Vagina (tissue), 2 donors: ENCODE data around the gene SFXN3. TPM values are rescaled to one million over a fixed set of nuclear protein-coding genes. Genes with fewer than 3 reads are reported as not detected.
A peak's percentile ranks its signal among the peaks of the same experiment; 100 is the strongest.
"Not testable (repeated sequence)": the region's sequence is repeated elsewhere in the genome, so short reads cannot be mapped to it uniquely, and the experiment has no call there.

ENCODE experiments used
- DNase-seq, 2 donors: peaks; one replicate each; pipeline ENCODE4 v3.0.0-alpha.2; 2017; ENCODE audit errors: extremely low spot score in 2 of 2
- H3K27ac ChIP-seq: fragments of 200-600 bp; sonication (generic); one replicate; pipeline ENCODE4 v1.5.1; 2019
- H3K27me3 ChIP-seq: fragments of 200-600 bp; sonication (generic); one replicate; pipeline ENCODE4 v1.5.1; 2019
- H3K36me3 ChIP-seq, 2 donors: fragments of 200-600 bp; sonication (generic); one replicate each; pipeline ENCODE4 v1.5.1; 2017 to 2019
- H3K4me1 ChIP-seq: fragments of 200-600 bp; sonication (generic); one replicate; pipeline ENCODE4 v1.5.1; 2019
- H3K4me3 ChIP-seq, 2 donors: fragments of 200-600 bp; sonication (generic); 1 replicate in 1 of 2; 2 replicates in 1 of 2; pipeline ENCODE4 v1.5.1; 2016 to 2019
- H3K9me3 ChIP-seq: fragments of 200-600 bp; sonication (generic); one replicate; pipeline ENCODE4 v1.5.1; 2019
- CTCF ChIP-seq, 3 experiments: fragments of 450-650 bp in 2 of 3; fragments of 200-600 bp in 1 of 3; sonication (generic) in 1 of 3; IDR thresholded peaks; one replicate each; pipeline ENCODE4 v1.5.1; 2017 to 2019; ENCODE audit warnings: antibody characterized with exemption in 3 of 3, mild to moderate bottlenecking in 2 of 3, moderate library complexity in 2 of 3
- POLR2A ChIP-seq, 2 donors: fragments of 450-650 bp; IDR thresholded peaks; one replicate each; pipeline ENCODE4 v1.6.1; 2017; ENCODE audit warnings: antibody characterized with exemption in 2 of 2, mild to moderate bottlenecking in 2 of 2, moderate library complexity in 2 of 2
- POLR2AphosphoS5 ChIP-seq, 2 donors: sonication (generic); formaldehyde crosslinking; IDR thresholded peaks; one replicate each; pipeline ENCODE4 v1.9.0; 2017; ENCODE audit warnings: antibody characterized with exemption in 2 of 2, mild to moderate bottlenecking in 2 of 2, low read depth in 1 of 2; ENCODE audit not compliant: insufficient read depth in 1 of 2
- intact Hi-C: fragments of 100-400 bp; cut with DNase I; formaldehyde crosslinking; loops from one replicate; pipeline ENCODE4 v1.15.1; 2023
- total RNA-seq: library from RNA; depleted of rRNA; stranded (reverse); fragments of >200 nt; gene quantifications from one replicate; pipeline ENCODE4 v1.2.3, GENCODE V29; 2016

Gene SFXN3
- total RNA-seq, 1 donor from 2014 or later: 95.0 TPM

GRCh38 chr10:101031796-101032636 lies 982 bp downstream of the SFXN3 start:
- intact Hi-C loops: no loop called here
- no peak for TF ChIP-seq CTCF (IDR thresholded peaks at IDR 0.05)
- peak in 1 of 2 donors; percentile 66 for TF ChIP-seq POLR2A (IDR thresholded peaks at IDR 0.05)
- TF ChIP-seq POLR2AphosphoS5 (IDR thresholded peaks at IDR 0.05; ENCODE audit: insufficient read depth in 1 of 2, low read depth in 1 of 2): peak; percentile 9 to 95
- Histone ChIP-seq H3K27me3 (no peaks in the 10 kb centered on the region), H3K27ac (peak overlapping the region; percentile 100), H3K9me3 (no peaks in the 10 kb centered on the region), H3K4me3 (peak overlapping the region; percentile 66 to 89), H3K4me1 (peaks cover 45% of the 10 kb centered on the region), H3K36me3 (peaks cover 0 to 27% of the 10 kb centered on the region in 2 donors)
- DNase-seq: no peak

- Histone ChIP-seq H3K4me3 (peak overlapping the region; percentile 66 to 89), H3K4me1 (peaks cover 45% of the 10 kb centered on the region), H3K27me3 (no peaks in the 10 kb centered on the region), H3K9me3 (no peaks in the 10 kb centered on the region), H3K36me3 (peaks cover 0 to 34% of the 10 kb centered on the region in 2 donors), H3K27ac (peak overlapping the region; percentile 100)
- TF ChIP-seq POLR2A (IDR thresholded peaks at IDR 0.05) (no peak), POLR2AphosphoS5 (IDR thresholded peaks at IDR 0.05; ENCODE audit: insufficient read depth in 1 of 2, low read depth in 1 of 2) (peak in 1 of 2 donors; percentile 81)
- no peak for DNase-seq
- intact Hi-C loops: no loop called here
Observed at GRCh38 chr10:101032637-101033224, 1.7 kb downstream of the SFXN3 start.

GRCh38 chr10:101033276-101033675 lies 2.2 kb downstream of the SFXN3 start:
- no peaks in the 10 kb centered on the region for H3K27me3 ChIP-seq
- TF ChIP-seq POLR2AphosphoS5 (IDR thresholded peaks at IDR 0.05; ENCODE audit: insufficient read depth in 1 of 2, low read depth in 1 of 2): no peak
- no peak for TF ChIP-seq POLR2A (IDR thresholded peaks at IDR 0.05)
- H3K27ac ChIP-seq: peak overlapping the region; percentile 100
- peaks cover 45% of the 10 kb centered on the region for H3K4me1 ChIP-seq
- peaks cover 0 to 40% of the 10 kb centered on the region in 2 donors for H3K36me3 ChIP-seq
- intact Hi-C loops: no loop called here
- H3K4me3 ChIP-seq: peak overlapping the region; percentile 66 to 89
- DNase-seq: no peak
- H3K9me3 ChIP-seq: no peaks in the 10 kb centered on the region

GRCh38 chr10:101034404-101034803 lies 3.4 kb downstream of the SFXN3 start:
- Histone ChIP-seq H3K4me1 (peaks cover 45% of the 10 kb centered on the region), H3K36me3 (peaks cover 0 to 43% of the 10 kb centered on the region in 2 donors)
- H3K27ac ChIP-seq, intact Hi-C loops, H3K4me3 ChIP-seq, DNase-seq, H3K9me3 ChIP-seq, H3K27me3 ChIP-seq: not testable (repeated sequence)

GRCh38 chr10:101035314-101035713 lies 4.3 kb downstream of the SFXN3 start:
- H3K36me3 ChIP-seq: peaks cover 0 to 43% of the 10 kb centered on the region in 2 donors
- H3K4me1 ChIP-seq: peaks cover 42% of the 10 kb centered on the region
- no peak overlapping the region for H3K27ac ChIP-seq
- no peak for TF ChIP-seq POLR2AphosphoS5 (IDR thresholded peaks at IDR 0.05; ENCODE audit: insufficient read depth in 1 of 2, low read depth in 1 of 2)
- no peak for TF ChIP-seq POLR2A (IDR thresholded peaks at IDR 0.05)
- TF ChIP-seq CTCF (IDR thresholded peaks at IDR 0.05): no peak
- intact Hi-C loops: no loop called here
- H3K9me3 ChIP-seq: no peaks in the 10 kb centered on the region
- DNase-seq: no peak
- no peaks in the 10 kb centered on the region for H3K27me3 ChIP-seq
- H3K4me3 ChIP-seq: no peak overlapping the region

- intact Hi-C loops: no loop called here
- TF ChIP-seq POLR2A (IDR thresholded peaks at IDR 0.05): no peak
- no peak for TF ChIP-seq CTCF (IDR thresholded peaks at IDR 0.05)
- no peak for TF ChIP-seq POLR2AphosphoS5 (IDR thresholded peaks at IDR 0.05; ENCODE audit: insufficient read depth in 1 of 2, low read depth in 1 of 2)
- Histone ChIP-seq H3K27ac (no peak overlapping the region), H3K4me1 (peaks cover 36% of the 10 kb centered on the region), H3K4me3 (no peak overlapping the region), H3K9me3 (no peaks in the 10 kb centered on the region), H3K27me3 (no peaks in the 10 kb centered on the region), H3K36me3 (peaks cover 0 to 43% of the 10 kb centered on the region in 2 donors)
- no peak for DNase-seq
Observed at GRCh38 chr10:101035916-101036702, 5.1 kb downstream of the SFXN3 start.
